Naive thymus-derived CD4-positive, alpha-beta T cell (primary cell): ENCODE measurements around the gene MPPED1. TPM values are rescaled to one million over a fixed set of nuclear protein-coding genes. Genes with fewer than 3 reads are reported as not detected.

Source experiments
- ATAC-seq: fragments of 150-1000 bp; cut with Tn5 transposase; 2 replicates; pipeline ENCODE4 v1.10.0; 2021; ENCODE audit warnings: mild to moderate bottlenecking, moderate library complexity
- CTCF ChIA-PET: fragments of 350-600 bp; sonication (Branson Sonifier 250); formaldehyde crosslinking; loops from one replicate; lab custom pipeline; 2021; ENCODE audit warnings: antibody characterized with exemption; lab: Charles Lee
- POLR2A ChIA-PET: fragments of 350-600 bp; sonication (Branson Sonifier 250); formaldehyde crosslinking; loops from one replicate; lab custom pipeline; 2021; ENCODE audit warnings: antibody characterized with exemption, inconsistent platforms; lab: Charles Lee
- DNase-seq, 9 donors: peaks; one replicate each; pipeline versions ENCODE4 v3.0.0 to v3.0.0-alpha.2; 2020 to 2022; ENCODE audit warnings: mixed read lengths in 1 of 9
- H3K27ac ChIP-seq: one replicate; pipeline ENCODE4 v1.7.0; 2013; ENCODE audit warnings: mild to moderate bottlenecking, low read depth, low read length, moderate library complexity
- H3K27me3 ChIP-seq, 2 donors: one replicate each; pipeline ENCODE4 v1.7.0; 2013; ENCODE audit warnings: low read length in 2 of 2, mild to moderate bottlenecking in 2 of 2, moderate library complexity in 2 of 2; ENCODE audit not compliant: control insufficient read depth in 2 of 2, insufficient read depth in 2 of 2
- H3K36me3 ChIP-seq, 3 experiments: 1 replicate in 2 of 3; 2 replicates in 1 of 3; pipeline ENCODE4 v1.7.0; 2013; ENCODE audit warnings: low read length in 3 of 3, mild to moderate bottlenecking in 3 of 3, moderate library complexity in 1 of 3; ENCODE audit not compliant: insufficient read depth in 3 of 3, control insufficient read depth in 2 of 3
- H3K4me1 ChIP-seq, 2 donors: one replicate each; pipeline ENCODE4 v1.7.0; 2013; ENCODE audit warnings: low read length in 2 of 2, mild to moderate bottlenecking in 2 of 2, moderate library complexity in 1 of 2; ENCODE audit not compliant: control insufficient read depth in 2 of 2, insufficient read depth in 2 of 2
- H3K4me3 ChIP-seq: 2 replicates; pipeline ENCODE4 v1.7.0; 2013; ENCODE audit warnings: mild to moderate bottlenecking, low read length
- H3K9me3 ChIP-seq, 3 experiments: 1 replicate in 2 of 3; 2 replicates in 1 of 3; pipeline ENCODE4 v1.7.0; 2013; ENCODE audit warnings: low read length in 3 of 3; ENCODE audit not compliant: control insufficient read depth in 2 of 3
- H3K27ac Mint-ChIP-seq, 9 donors: one replicate each; pipeline ENCODE4 v1.8.0; 2020 to 2022; ENCODE audit warnings: mixed read lengths in 9 of 9, mild to moderate bottlenecking in 8 of 9, moderate library complexity in 5 of 9, inconsistent platforms in 2 of 9
- H3K27me3 Mint-ChIP-seq, 5 donors: one replicate each; pipeline ENCODE4 v1.8.0; 2021 to 2022; ENCODE audit warnings: mixed read lengths in 5 of 5, mild to moderate bottlenecking in 1 of 5
- H3K36me3 Mint-ChIP-seq, 5 donors: one replicate each; pipeline ENCODE4 v1.8.0; 2020 to 2022; ENCODE audit warnings: mixed read lengths in 5 of 5, mild to moderate bottlenecking in 3 of 5, inconsistent platforms in 1 of 5
- H3K4me1 Mint-ChIP-seq, 7 donors: one replicate each; pipeline ENCODE4 v1.8.0; 2020 to 2022; ENCODE audit warnings: mixed read lengths in 7 of 7, mild to moderate bottlenecking in 3 of 7, inconsistent platforms in 1 of 7
- H3K4me3 Mint-ChIP-seq, 10 donors: one replicate each; pipeline ENCODE4 v1.8.0; 2020 to 2022; ENCODE audit warnings: mild to moderate bottlenecking in 10 of 10, mixed read lengths in 10 of 10, moderate library complexity in 6 of 10, inconsistent platforms in 2 of 10
- H3K9me3 Mint-ChIP-seq, 11 donors: one replicate each; pipeline ENCODE4 v1.8.0; 2020 to 2022; ENCODE audit warnings: mixed read lengths in 11 of 11, mild to moderate bottlenecking in 4 of 11, inconsistent platforms in 1 of 11, moderate library complexity in 1 of 11
- intact Hi-C, 2 donors: fragments of 100-400 bp; cut with micrococcal nuclease; formaldehyde crosslinking; loops; one replicate each; pipeline ENCODE4 v1.15.1; 2023
- polyA plus RNA-seq, 2 donors: library from polyadenylated mRNA; unstranded; fragments of 300-500 nt; fragmentation: Illumina TruSeq; gene quantifications; one replicate each; pipeline ENCODE4 v1.2.3, GENCODE V29; 2021
- total RNA-seq, 6 experiments: library from RNA in 5 of 6; stranded (reverse) in 5 of 6; gene quantifications; 1 replicate in 5 of 6; 2 replicates in 1 of 6; pipeline ENCODE4 v1.2.3 and lab custom pipeline; 2021 to 2026

MPPED1 gene
- total and polyA plus RNA-seq, 7 experiments from 2014 or later, result not detected

GRCh38 chr22:43520632-43521039 is 108.8 kb downstream of the MPPED1 start:
- no peak overlapping the region for H3K4me3 ChIP-seq
- POLR2A ChIA-PET, result no interaction called here
- Mint-ChIP-seq H3K4me3 (no peak overlapping the region), H3K9me3 (peaks cover 0 to 2% (median 0%) of the 10 kb centered on the region in 11 donors), H3K36me3 (no peaks in the 10 kb centered on the region), H3K4me1 (peaks cover 0 to 3% (median 0%) of the 10 kb centered on the region in 7 donors), H3K27ac (no peak overlapping the region), H3K27me3 (peaks cover 2 to 9% (median 6%) of the 10 kb centered on the region in 5 donors)
- ATAC-seq (no peak), DNase-seq (no peak)
- CTCF ChIA-PET, result no interaction called here
- intact Hi-C loops, result no loop called here
- H3K4me1 ChIP-seq, result no peaks in the 10 kb centered on the region
- H3K36me3 ChIP-seq, result no peaks in the 10 kb centered on the region
- H3K9me3 ChIP-seq, result no peaks in the 10 kb centered on the region
- H3K27me3 ChIP-seq, result no peaks in the 10 kb centered on the region
- no peak overlapping the region for H3K27ac ChIP-seq

GRCh38 chr22:43521716-43522115 is 109.9 kb downstream of the MPPED1 start:
- CTCF ChIA-PET, result no interaction called here
- Histone ChIP-seq H3K9me3 (no peaks in the 10 kb centered on the region), H3K4me3 (no peak overlapping the region), H3K4me1 (no peaks in the 10 kb centered on the region), H3K36me3 (no peaks in the 10 kb centered on the region), H3K27me3 (no peaks in the 10 kb centered on the region), H3K27ac (no peak overlapping the region)
- H3K27ac Mint-ChIP-seq, result no peak overlapping the region
- no peak overlapping the region for H3K4me3 Mint-ChIP-seq
- H3K27me3 Mint-ChIP-seq, result peaks cover 2 to 15% (median 8%) of the 10 kb centered on the region in 5 donors
- no peaks in the 10 kb centered on the region for H3K36me3 Mint-ChIP-seq
- no peak for ATAC-seq
- no peak for DNase-seq
- intact Hi-C loops, result no loop called here
- H3K9me3 Mint-ChIP-seq, result peaks cover 0 to 2% (median 0%) of the 10 kb centered on the region in 11 donors
- POLR2A ChIA-PET, result no interaction called here
- H3K4me1 Mint-ChIP-seq, result peaks cover 0 to 3% (median 0%) of the 10 kb centered on the region in 7 donors

DNA sequence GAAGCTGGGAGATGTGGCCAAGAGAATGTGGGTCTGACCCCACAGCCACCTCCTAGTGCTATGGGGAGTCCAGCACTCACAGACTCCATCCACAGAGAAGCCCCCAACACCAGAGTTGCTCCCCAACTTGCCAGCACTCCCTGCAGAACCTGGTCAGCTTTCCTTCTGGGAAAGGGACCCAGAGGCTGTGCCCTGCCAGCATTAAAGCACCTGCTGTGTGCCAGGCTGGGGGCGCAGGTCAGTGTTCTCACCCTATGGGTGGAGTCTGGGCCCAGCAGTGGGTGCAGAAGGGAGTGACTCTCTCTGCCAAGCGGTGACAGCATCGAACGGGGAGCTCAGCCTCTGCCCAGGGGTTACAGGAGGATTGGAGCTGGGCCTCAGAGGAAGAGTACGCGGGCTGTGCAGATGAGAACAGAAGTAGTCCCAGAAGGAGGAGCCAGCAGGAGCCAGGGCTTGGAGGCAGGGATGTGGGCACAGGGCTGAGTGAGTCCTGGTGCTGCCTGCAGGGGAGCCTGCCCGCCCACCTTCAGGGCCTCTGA is 114.4 kb downstream of the MPPED1 start:
- no peaks in the 10 kb centered on the region for H3K9me3 ChIP-seq
- no peak for ATAC-seq
- Mint-ChIP-seq H3K27me3 (peaks cover 0 to 31% (median 8%) of the 10 kb centered on the region in 5 donors), H3K4me3 (no peak overlapping the region), H3K36me3 (no peaks in the 10 kb centered on the region), H3K4me1 (peaks cover 0 to 7% (median 0%) of the 10 kb centered on the region in 7 donors), H3K27ac (no peak overlapping the region), H3K9me3 (no peaks in the 10 kb centered on the region)
- no peak for DNase-seq
- intact Hi-C loops, result no loop called here
- no peak overlapping the region for H3K4me3 ChIP-seq
- no peaks in the 10 kb centered on the region for H3K27me3 ChIP-seq
- H3K27ac ChIP-seq, result no peak overlapping the region
- ChIA-PET POLR2A (no interaction called here), CTCF (no interaction called here)
- H3K36me3 ChIP-seq, result no peaks in the 10 kb centered on the region
- H3K4me1 ChIP-seq, result no peaks in the 10 kb centered on the region

GRCh38 chr22:43526946-43527345 is 115.1 kb downstream of the MPPED1 start:
- H3K36me3 Mint-ChIP-seq, result no peaks in the 10 kb centered on the region
- no peak for DNase-seq
- no peak for ATAC-seq
- CTCF ChIA-PET, result no interaction called here
- no peak overlapping the region for H3K27ac ChIP-seq
- H3K36me3 ChIP-seq, result no peaks in the 10 kb centered on the region
- no peak overlapping the region for H3K4me3 Mint-ChIP-seq
- no peaks in the 10 kb centered on the region for H3K27me3 ChIP-seq
- H3K4me1 ChIP-seq, result no peaks in the 10 kb centered on the region
- H3K9me3 Mint-ChIP-seq, result no peaks in the 10 kb centered on the region
- no peak overlapping the region for H3K27ac Mint-ChIP-seq
- H3K9me3 ChIP-seq, result no peaks in the 10 kb centered on the region
- H3K4me1 Mint-ChIP-seq, result peaks cover 0 to 7% (median 0%) of the 10 kb centered on the region in 7 donors
- H3K4me3 ChIP-seq, result no peak overlapping the region
- POLR2A ChIA-PET, result no interaction called here
- intact Hi-C loops, result no loop called here
- peaks cover 0 to 31% (median 8%) of the 10 kb centered on the region in 5 donors for H3K27me3 Mint-ChIP-seq

DNA sequence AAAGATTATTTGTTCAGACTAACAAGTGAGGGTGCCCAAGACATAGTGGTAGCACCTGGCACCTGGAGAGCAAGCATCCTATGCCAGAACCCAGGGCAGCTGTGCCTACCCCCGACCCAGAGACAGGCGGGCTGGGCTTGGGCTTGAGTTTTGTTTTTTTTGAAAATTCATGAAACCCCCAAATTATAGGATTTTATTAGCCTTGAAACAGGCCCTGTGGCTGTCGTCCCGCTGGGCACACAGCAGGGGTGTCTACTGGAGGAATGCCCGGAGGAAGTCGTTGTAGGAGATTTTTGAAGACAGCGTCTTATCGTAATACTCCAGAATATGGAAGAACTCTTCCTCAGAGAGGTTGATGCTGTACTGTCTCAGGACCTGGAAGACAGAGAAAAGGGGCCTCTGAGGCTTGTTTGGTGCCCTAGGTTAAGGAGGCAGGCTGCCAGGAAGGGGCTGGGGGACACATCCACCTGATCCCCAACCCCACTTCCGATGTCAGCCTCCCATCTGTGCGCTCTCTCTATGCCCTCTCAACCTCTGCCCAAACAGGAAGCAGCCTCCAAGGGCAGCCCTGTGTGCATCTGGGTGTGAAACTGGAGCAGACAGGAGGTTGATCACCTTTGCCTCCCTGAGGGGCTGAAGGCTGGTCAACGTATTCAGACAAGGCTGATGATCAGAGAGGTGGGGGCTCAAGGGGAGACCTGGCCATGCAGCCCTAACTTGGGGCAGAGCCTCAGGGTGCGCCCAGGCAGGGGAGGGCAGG is 117.0 kb downstream of the MPPED1 start:
- Mint-ChIP-seq H3K4me3 (no peak overlapping the region), H3K36me3 (no peaks in the 10 kb centered on the region), H3K4me1 (peaks cover 0 to 7% (median 0%) of the 10 kb centered on the region in 7 donors), H3K9me3 (no peaks in the 10 kb centered on the region), H3K27ac (no peak overlapping the region), H3K27me3 (peaks cover 0 to 31% (median 8%) of the 10 kb centered on the region in 5 donors)
- H3K9me3 ChIP-seq, result no peaks in the 10 kb centered on the region
- no peaks in the 10 kb centered on the region for H3K27me3 ChIP-seq
- ATAC-seq, result no peak
- H3K4me1 ChIP-seq, result no peaks in the 10 kb centered on the region
- no peak overlapping the region for H3K4me3 ChIP-seq
- CTCF ChIA-PET, result no interaction called here
- no peak overlapping the region for H3K27ac ChIP-seq
- intact Hi-C loops, result no loop called here
- no peak for DNase-seq
- H3K36me3 ChIP-seq, result no peaks in the 10 kb centered on the region
- POLR2A ChIA-PET, result no interaction called here

DNA sequence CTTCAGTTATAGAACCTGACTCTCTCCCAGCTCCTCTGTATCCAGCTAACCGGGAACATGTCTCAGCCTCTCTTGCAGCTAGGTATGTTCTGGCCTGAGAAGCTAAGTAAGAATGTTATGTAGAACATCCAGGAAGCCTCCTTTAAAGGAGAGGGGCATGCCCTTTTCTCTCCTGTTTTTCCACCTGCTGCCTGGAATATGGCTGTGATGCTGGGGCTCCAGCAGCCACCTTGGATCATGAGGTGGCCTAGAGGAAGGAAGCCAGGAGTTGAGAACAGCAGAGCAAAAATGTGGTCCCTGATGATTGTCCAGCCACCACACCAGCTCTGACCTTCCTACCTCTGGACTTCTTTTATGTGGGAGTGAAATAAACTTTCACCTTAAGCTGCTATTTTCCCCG is 117.6 kb downstream of the MPPED1 start:
- Histone ChIP-seq H3K4me3 (no peak overlapping the region), H3K27me3 (no peaks in the 10 kb centered on the region), H3K9me3 (no peaks in the 10 kb centered on the region), H3K36me3 (no peaks in the 10 kb centered on the region), H3K27ac (no peak overlapping the region), H3K4me1 (no peaks in the 10 kb centered on the region)
- H3K4me1 Mint-ChIP-seq, result peaks cover 0 to 7% (median 0%) of the 10 kb centered on the region in 7 donors
- ChIA-PET POLR2A (no interaction called here), CTCF (no interaction called here)
- no peaks in the 10 kb centered on the region for H3K36me3 Mint-ChIP-seq
- H3K27ac Mint-ChIP-seq, result no peak overlapping the region
- no peaks in the 10 kb centered on the region for H3K9me3 Mint-ChIP-seq
- ATAC-seq (no peak), DNase-seq (no peak)
- no peak overlapping the region for H3K4me3 Mint-ChIP-seq
- intact Hi-C loops, result no loop called here
- H3K27me3 Mint-ChIP-seq, result peaks cover 0 to 31% (median 8%) of the 10 kb centered on the region in 5 donors

- H3K27ac ChIP-seq, result no peak overlapping the region
- H3K9me3 ChIP-seq, result no peaks in the 10 kb centered on the region
- ChIA-PET POLR2A (no interaction called here), CTCF (no interaction called here)
- peaks cover 0 to 31% (median 5%) of the 10 kb centered on the region in 5 donors for H3K27me3 Mint-ChIP-seq
- H3K9me3 Mint-ChIP-seq, result no peaks in the 10 kb centered on the region
- H3K36me3 Mint-ChIP-seq, result no peaks in the 10 kb centered on the region
- H3K4me3 ChIP-seq, result no peak overlapping the region
- intact Hi-C loops, result no loop called here
- peaks cover 0 to 6% (median 0%) of the 10 kb centered on the region in 7 donors for H3K4me1 Mint-ChIP-seq
- H3K36me3 ChIP-seq, result no peaks in the 10 kb centered on the region
- H3K27me3 ChIP-seq, result no peaks in the 10 kb centered on the region
- DNase-seq, result no peak
- no peak overlapping the region for H3K4me3 Mint-ChIP-seq
- no peaks in the 10 kb centered on the region for H3K4me1 ChIP-seq
- H3K27ac Mint-ChIP-seq, result no peak overlapping the region
- ATAC-seq, result no peak
These were observed 118.1 kb downstream of the MPPED1 start for GRCh38 chr22:43529934-43530333.
